HG03097 (cell line): ENCODE measurements around the gene AUNIP.

Experiments
- ATAC-seq: cut with Tn5 transposase; IDR thresholded peaks from one replicate; pipeline ENCODE4 v1.9.1; 2021; ENCODE audit not compliant: unreplicated experiment, low FRiP score

The AUNIP gene

GRCh38 chr1:25797939-25798338 is 61.3 kb downstream of the AUNIP start:
- ATAC-seq = no peak

GRCh38 chr1:25796811-25797458 is 62.3 kb downstream of the AUNIP start:
- ATAC-seq = no peak

- no peak for ATAC-seq
Observed at GRCh38 chr1:25795946-25796810, 63.1 kb downstream of the AUNIP start.

- no peak for ATAC-seq
Observed at GRCh38 chr1:25795211-25795610, 64.0 kb downstream of the AUNIP start.

GRCh38 chr1:25794325-25794724 is 64.9 kb downstream of the AUNIP start:
- ATAC-seq = no peak

DNA sequence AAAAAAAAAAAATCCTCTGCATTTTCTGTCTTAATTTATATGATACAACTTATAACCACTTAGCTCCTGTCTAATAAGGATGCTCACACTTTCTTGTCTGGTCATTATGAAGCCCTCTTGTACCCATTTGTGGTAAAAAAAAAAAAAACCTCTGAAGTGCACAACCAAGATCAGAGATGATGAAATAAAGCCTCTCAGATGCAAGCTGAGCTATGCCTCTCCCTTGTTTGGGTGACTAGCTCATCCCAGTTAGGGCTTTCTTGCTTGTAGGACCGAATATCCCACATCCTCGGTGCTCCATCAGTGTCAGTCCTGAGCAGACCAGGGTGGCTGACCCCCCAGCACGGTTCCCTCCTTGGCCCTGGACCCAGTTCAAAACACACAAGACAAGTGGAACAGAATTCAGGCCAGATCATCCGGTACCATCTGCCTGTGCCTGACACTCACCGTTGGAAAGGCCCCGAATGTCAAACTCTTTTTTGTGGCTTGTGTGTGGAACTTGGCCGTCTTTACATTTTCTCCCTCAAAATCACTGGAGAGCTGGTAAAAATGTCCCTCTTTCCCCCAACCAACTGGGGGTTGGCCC is 65.6 kb downstream of the AUNIP start:
- no peak for ATAC-seq

GRCh38 chr1:25792115-25792514 is 67.1 kb downstream of the AUNIP start:
- no peak for ATAC-seq

DNA sequence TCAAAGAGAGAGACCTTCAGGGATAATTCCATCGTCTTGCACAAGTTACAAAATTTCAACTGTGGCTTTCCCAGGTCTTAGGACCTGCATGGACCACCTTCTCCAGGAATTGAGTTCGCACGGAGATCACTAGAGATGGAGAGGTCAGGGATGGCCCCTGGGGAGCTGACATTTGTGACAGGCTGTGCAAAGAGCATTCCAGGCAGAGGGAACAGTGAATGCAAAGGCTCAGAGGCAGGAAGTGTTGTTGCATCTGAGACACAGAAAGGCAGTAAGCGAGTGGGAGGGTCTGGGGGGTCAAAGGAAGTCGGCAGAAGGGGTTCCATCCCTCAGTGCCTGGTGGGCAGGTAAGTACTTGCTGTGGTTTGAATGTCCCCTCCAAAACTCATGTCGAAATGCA is 68.8 kb downstream of the AUNIP start:
- ATAC-seq = no peak

- ATAC-seq = no peak
Observed at GRCh38 chr1:25787760-25788166, 71.5 kb downstream of the AUNIP start.

DNA sequence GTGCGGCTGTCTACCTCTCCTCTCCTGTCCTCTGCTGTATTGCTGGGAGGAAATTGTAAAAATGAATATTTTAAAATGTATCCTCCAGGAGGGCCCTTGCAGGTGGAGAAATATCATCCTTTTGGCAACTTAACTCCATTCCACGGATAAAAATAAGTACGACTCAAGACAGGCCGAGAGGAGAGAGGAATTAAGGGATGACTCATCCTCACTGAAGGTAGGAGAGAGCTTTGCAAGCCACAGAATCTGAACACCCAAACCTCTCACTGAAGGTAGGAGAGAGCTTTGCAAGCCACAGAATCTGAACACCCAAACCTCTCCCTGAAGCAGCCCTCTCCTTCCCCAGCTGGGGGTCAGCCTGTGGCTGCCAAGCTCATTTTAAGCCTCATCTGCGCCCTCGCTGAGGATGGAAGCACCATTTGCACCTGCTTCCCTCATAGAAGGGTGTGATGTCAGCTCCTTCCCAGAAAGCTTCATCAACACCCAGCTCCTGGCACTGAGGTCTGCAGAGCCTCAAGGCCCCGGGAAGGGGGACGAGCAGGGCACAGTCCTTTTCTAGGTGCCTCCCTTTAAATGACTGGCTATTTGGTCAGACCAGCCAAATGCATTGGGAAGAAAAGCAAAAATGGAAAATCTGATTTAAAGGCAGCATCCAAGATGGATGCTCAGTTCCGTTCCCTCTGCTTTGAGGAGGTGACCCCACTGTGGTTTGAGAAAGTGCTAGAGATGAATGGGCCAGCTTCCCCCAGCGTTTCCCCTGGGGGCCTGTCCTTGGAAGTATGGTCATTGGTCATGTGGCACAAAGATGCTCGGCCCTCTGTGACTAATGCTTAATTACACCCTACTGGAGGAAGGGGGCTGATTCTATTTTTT is 72.1 kb downstream of the AUNIP start:
- ATAC-seq = no peak

- ATAC-seq = no peak
Observed at GRCh38 chr1:25785333-25786067, 73.8 kb downstream of the AUNIP start.

DNA sequence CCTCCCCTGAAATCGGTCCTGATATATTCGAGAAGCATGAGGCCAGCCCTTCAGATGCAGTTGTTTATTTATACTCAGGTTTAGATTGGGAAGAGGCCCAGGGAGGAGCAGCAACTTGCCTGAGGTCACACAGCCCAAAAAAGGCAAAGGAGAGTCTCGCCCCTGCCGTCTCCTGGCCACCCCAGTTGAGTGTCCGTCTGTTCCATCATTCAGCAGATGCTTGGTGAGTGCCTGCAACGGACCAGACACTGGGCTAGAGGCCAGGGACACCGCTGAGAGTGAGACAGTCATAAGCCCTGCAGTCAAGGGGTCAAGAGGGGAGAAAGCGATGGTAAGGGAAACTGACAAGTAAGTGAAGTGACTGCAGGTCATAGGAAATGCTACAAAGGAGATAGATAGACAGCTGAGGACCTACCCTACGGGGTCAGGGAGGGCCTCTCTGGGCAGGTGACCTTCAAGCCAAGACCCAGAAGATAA is 74.6 kb downstream of the AUNIP start:
- ATAC-seq = no peak
